Loucy (cell line): ENCODE measurements around the gene ZCRB1.

Experiments used
- H2AFZ ChIP-seq: fragments of 200-600 bp; sonication (generic); 2 replicates; pipeline ENCODE4 v1.6.0; 2016; ENCODE audit warnings: antibody characterized with exemption, mild to moderate bottlenecking, low read length, moderate library complexity
- H3F3A ChIP-seq: fragments of 200-600 bp; 2 replicates; pipeline ENCODE4 v1.6.0; 2016; ENCODE audit warnings: antibody characterized with exemption, low read depth, mild to moderate bottlenecking
- H3K27me3 ChIP-seq: fragments of 200-600 bp; sonication (generic); 2 replicates; pipeline ENCODE4 v1.6.1; 2014; ENCODE audit warnings: low read length, mild to moderate bottlenecking; ENCODE audit not compliant: insufficient read depth, poor library complexity, severe bottlenecking
- H3K36me3 ChIP-seq: fragments of 200-600 bp; sonication (generic); 2 replicates; pipeline ENCODE4 v1.6.1; 2016; ENCODE audit warnings: low read length; ENCODE audit not compliant: insufficient read depth
- H3K4me1 ChIP-seq: fragments of 200-600 bp; sonication (generic); 2 replicates; pipeline ENCODE4 v1.5.1; 2014; ENCODE audit warnings: low read length, mild to moderate bottlenecking; ENCODE audit not compliant: insufficient read depth, poor library complexity, severe bottlenecking
- H3K4me2 ChIP-seq: fragments of 200-600 bp; sonication (generic); 2 replicates; pipeline ENCODE4 v1.6.0; 2014; ENCODE audit warnings: antibody characterized with exemption, low read length, low read depth, mild to moderate bottlenecking; ENCODE audit not compliant: poor library complexity, severe bottlenecking
- H3K4me3 ChIP-seq: fragments of 200-600 bp; sonication (generic); 2 replicates; pipeline ENCODE4 v1.5.1; 2014; ENCODE audit warnings: low read length, mild to moderate bottlenecking, mixed read lengths; ENCODE audit not compliant: poor library complexity, severe bottlenecking
- H3K79me2 ChIP-seq: fragments of 200-600 bp; sonication (generic); 2 replicates; pipeline ENCODE4 v1.6.1; 2014; ENCODE audit warnings: low read length; ENCODE audit not compliant: insufficient read depth
- H3K9ac ChIP-seq: fragments of 200-600 bp; sonication (generic); 2 replicates; pipeline ENCODE4 v1.6.0; 2014; ENCODE audit warnings: mild to moderate bottlenecking, low read depth, low read length, moderate library complexity; ENCODE audit not compliant: poor library complexity, severe bottlenecking
- H3K9me2 ChIP-seq: fragments of 200-600 bp; sonication (generic); replicated peaks from 2 replicates; pipeline ENCODE4 v1.6.1; 2016; ENCODE audit warnings: low read depth, low read length, mixed read lengths
- H3K9me3 ChIP-seq: fragments of 200-600 bp; sonication (generic); 2 replicates; pipeline ENCODE4 v1.6.1; 2014; ENCODE audit warnings: mild to moderate bottlenecking, antibody characterized with exemption, low read length, low read depth; ENCODE audit not compliant: insufficient read depth
- H4K20me1 ChIP-seq: fragments of 200-600 bp; sonication (generic); 2 replicates; pipeline ENCODE4 v1.6.0; 2014; ENCODE audit warnings: antibody characterized with exemption, low read length, mild to moderate bottlenecking; ENCODE audit not compliant: insufficient read depth, poor library complexity, severe bottlenecking
- EZH2phosphoT487 ChIP-seq: fragments of 200-600 bp; IDR thresholded peaks from 2 replicates; pipeline ENCODE4 v1.6.1; 2018; ENCODE audit warnings: antibody characterized with exemption, mild to moderate bottlenecking, moderate library complexity, borderline replicate concordance
- TF ChIP-seq, protein P1 (sequence below): fragments of 200-600 bp; sonication (generic); conservative IDR thresholded peaks from 2 replicates; pipeline ENCODE4 v1.5.1; 2014; ENCODE audit warnings: mild to moderate bottlenecking, antibody characterized with exemption, low read length

ZCRB1 gene

DNA sequence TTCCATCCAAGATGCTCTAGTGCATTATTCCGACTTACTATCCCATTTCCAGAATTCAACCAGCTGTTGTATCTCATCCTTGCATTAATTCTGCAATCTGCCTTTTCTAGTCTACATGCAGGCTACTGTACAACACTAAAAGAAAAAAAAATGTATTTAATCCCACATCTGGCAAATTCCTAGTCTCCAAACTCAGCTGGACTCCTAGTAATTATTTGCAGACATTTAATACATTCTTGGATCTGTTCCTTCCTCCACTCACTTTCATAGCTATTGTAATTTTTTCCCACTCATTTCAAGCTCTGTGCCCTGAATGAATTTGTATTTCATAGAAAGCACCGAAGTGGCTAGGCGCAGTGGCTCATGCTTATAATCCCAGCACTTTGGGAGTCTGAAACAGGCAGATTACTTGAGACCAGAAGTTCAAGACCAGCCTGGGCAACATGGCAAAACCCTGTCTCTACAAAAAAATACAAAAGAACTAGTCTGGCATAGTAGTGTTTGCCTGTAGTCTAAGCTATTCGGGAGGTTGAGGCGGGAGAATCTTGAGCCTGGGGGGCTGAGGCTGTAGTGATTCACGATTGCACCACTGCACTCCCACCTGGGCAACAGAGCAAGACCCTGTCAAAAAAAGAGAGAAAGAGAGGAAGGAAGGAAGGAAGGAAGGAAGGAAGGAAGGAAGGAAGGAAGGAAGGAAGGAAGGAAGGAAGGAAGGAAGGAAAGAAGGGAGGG, 48.3 kb downstream of the ZCRB1 start:
- Histone ChIP-seq H3K36me3 (no peaks in the 10 kb centered on the region), H3K27me3 (no peaks in the 10 kb centered on the region), H3K9me3 (no peaks in the 10 kb centered on the region), H3K4me3 (no peak overlapping the region), H4K20me1 (no peaks in the 10 kb centered on the region), H3K79me2 (no peaks in the 10 kb centered on the region), H2AFZ (no peak overlapping the region), H3K9ac (no peak overlapping the region), H3K4me1 (no peaks in the 10 kb centered on the region), H3K4me2 (no peak overlapping the region), H3K9me2 (no peaks in the 10 kb centered on the region), H3F3A (no peaks in the 10 kb centered on the region)
- no peak for TF ChIP-seq EZH2phosphoT487
- TF ChIP-seq, protein P1, sequence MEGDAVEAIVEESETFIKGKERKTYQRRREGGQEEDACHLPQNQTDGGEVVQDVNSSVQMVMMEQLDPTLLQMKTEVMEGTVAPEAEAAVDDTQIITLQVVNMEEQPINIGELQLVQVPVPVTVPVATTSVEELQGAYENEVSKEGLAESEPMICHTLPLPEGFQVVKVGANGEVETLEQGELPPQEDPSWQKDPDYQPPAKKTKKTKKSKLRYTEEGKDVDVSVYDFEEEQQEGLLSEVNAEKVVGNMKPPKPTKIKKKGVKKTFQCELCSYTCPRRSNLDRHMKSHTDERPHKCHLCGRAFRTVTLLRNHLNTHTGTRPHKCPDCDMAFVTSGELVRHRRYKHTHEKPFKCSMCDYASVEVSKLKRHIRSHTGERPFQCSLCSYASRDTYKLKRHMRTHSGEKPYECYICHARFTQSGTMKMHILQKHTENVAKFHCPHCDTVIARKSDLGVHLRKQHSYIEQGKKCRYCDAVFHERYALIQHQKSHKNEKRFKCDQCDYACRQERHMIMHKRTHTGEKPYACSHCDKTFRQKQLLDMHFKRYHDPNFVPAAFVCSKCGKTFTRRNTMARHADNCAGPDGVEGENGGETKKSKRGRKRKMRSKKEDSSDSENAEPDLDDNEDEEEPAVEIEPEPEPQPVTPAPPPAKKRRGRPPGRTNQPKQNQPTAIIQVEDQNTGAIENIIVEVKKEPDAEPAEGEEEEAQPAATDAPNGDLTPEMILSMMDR = no peak

GRCh38 chr12:42275499-42275898, 50.4 kb downstream of the ZCRB1 start:
- no peak overlapping the region for H2AFZ ChIP-seq
- H3K27me3 ChIP-seq = no peaks in the 10 kb centered on the region

GRCh38 chr12:42273706-42274105, 52.2 kb downstream of the ZCRB1 start:
- Histone ChIP-seq H3K36me3 (no peaks in the 10 kb centered on the region), H3K9ac (no peak overlapping the region), H3K4me2 (no peak overlapping the region), H3K9me3 (no peaks in the 10 kb centered on the region), H3K4me3 (no peak overlapping the region), H3F3A (0 out of 2 replicates have a peak, but pooled peaks cover 4% of the 10 kb centered on the region), H3K79me2 (no peaks in the 10 kb centered on the region), H3K4me1 (peaks cover 14% of the 10 kb centered on the region), H3K9me2 (no peaks in the 10 kb centered on the region), H2AFZ (no peak overlapping the region), H3K27me3 (no peaks in the 10 kb centered on the region), H4K20me1 (no peaks in the 10 kb centered on the region)
- TF ChIP-seq EZH2phosphoT487 = no peak
- TF ChIP-seq, protein P1 = no peak

More at GRCh38 chr12:42275499-42275898, 50.4 kb downstream of the ZCRB1 start:
- H3K36me3 ChIP-seq = no peaks in the 10 kb centered on the region
- no peak overlapping the region for H3K4me2 ChIP-seq
- no peaks in the 10 kb centered on the region for H4K20me1 ChIP-seq
- no peak for TF ChIP-seq EZH2phosphoT487
- TF ChIP-seq, protein P1 = no peak
- no peaks in the 10 kb centered on the region for H3K9me3 ChIP-seq
- H3K79me2 ChIP-seq = no peaks in the 10 kb centered on the region
- H3K4me1 ChIP-seq = peaks cover 7% of the 10 kb centered on the region
- H3K4me3 ChIP-seq = no peak overlapping the region
- no peak overlapping the region for H3K9ac ChIP-seq
- H3F3A ChIP-seq = 0 out of 2 replicates have a peak, but pooled peaks cover 4% of the 10 kb centered on the region
- no peaks in the 10 kb centered on the region for H3K9me2 ChIP-seq
